ENCODE measurements around the gene CHCHD3.
"Not testable (repeated sequence)": the region's sequence is repeated elsewhere in the genome, so short reads cannot be mapped to it uniquely, and the experiment has no call there.

Gene CHCHD3

GRCh38 chr7:132919771-132920170 lies 162.1 kb downstream of the CHCHD3 start:
- Mint-ChIP-seq H3K27ac (no peak overlapping the region), H3K9me3 (no peaks in the 10 kb centered on the region), H3K36me3 (ENCODE audit: low read depth) (peaks cover 48% of the 10 kb centered on the region), H3K4me3 (no peak overlapping the region), H3K27me3 (no peaks in the 10 kb centered on the region), H3K4me1 (ENCODE audit: low read depth) (no peaks in the 10 kb centered on the region)
- no peak for DNase-seq

DNA sequence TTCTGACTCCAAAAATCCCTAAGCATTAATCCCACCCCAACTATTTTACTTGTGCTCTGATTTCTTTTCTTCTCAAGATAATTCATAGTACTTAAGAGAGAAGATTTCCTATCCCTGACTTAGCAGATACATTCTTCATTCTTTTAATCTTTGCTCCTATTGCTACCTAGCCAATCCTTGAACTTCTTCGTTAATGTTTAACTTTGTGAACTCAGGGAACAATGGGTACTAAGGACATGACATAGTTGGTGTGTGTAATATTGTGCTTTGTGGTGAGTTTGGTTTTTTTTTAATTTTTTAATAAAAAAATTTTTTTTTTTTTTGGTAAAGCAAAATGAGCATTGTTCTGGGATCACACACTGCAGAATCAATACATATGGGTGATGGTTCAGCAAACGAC lies 166.2 kb downstream of the CHCHD3 start:
- H3K27me3 Mint-ChIP-seq = no peaks in the 10 kb centered on the region
- DNase-seq = no peak
- no peaks in the 10 kb centered on the region for H3K4me1 Mint-ChIP-seq (ENCODE audit: low read depth)
- no peak overlapping the region for H3K4me3 Mint-ChIP-seq
- H3K9me3 Mint-ChIP-seq = peaks cover 2% of the 10 kb centered on the region
- H3K27ac Mint-ChIP-seq = no peak overlapping the region
- peaks cover 60% of the 10 kb centered on the region for H3K36me3 Mint-ChIP-seq (ENCODE audit: low read depth)

GRCh38 chr7:132910657-132911056 lies 171.2 kb downstream of the CHCHD3 start:
- Mint-ChIP-seq H3K9me3 (peaks cover 2% of the 10 kb centered on the region), H3K4me3 (no peak overlapping the region), H3K27me3 (no peaks in the 10 kb centered on the region), H3K36me3 (ENCODE audit: low read depth) (peaks cover 65% of the 10 kb centered on the region), H3K4me1 (ENCODE audit: low read depth) (no peaks in the 10 kb centered on the region), H3K27ac (no peak overlapping the region)
- DNase-seq = no peak

GRCh38 chr7:132907380-132907940 lies 174.4 kb downstream of the CHCHD3 start:
- H3K4me1 Mint-ChIP-seq (ENCODE audit: low read depth) = peaks cover 15% of the 10 kb centered on the region
- H3K9me3 Mint-ChIP-seq = peaks cover 2% of the 10 kb centered on the region
- DNase-seq = no peak
- H3K4me3 Mint-ChIP-seq = no peak overlapping the region
- H3K36me3 Mint-ChIP-seq (ENCODE audit: low read depth) = peaks cover 61% of the 10 kb centered on the region
- no peak overlapping the region for H3K27ac Mint-ChIP-seq
- H3K27me3 Mint-ChIP-seq = no peaks in the 10 kb centered on the region

DNA sequence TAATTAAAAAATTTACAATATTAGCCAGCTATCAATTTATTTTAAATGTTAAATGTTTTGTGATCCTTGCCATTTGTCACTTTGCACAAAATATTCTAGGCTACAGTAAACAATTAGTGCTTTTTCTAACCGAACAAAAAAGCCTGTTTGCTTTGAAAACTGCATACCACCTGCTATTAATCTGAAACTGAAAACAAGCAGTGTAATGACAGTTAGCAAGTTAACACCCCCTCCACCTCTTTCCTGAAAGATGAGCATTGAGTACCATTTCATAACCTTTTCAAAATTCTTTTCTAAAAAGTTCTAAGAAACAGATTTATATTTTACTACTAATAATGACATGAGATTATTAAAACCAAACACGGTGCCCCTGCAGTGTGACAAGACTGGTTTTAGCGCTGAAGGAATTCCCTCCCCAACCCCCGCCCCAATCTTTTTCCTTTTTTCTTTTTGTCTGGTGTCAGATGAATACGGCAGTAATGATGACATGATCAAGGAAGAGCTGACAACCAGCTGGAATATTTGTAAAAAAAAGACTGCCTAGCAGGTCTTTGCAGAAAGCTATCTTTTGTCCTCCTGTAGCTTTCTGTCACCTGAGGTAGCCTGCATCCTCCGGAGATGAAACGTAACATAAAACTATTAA lies 175.6 kb downstream of the CHCHD3 start:
- Mint-ChIP-seq H3K4me1 (ENCODE audit: low read depth) (peaks cover 15% of the 10 kb centered on the region), H3K4me3 (no peak overlapping the region), H3K27ac (no peak overlapping the region)

DNA sequence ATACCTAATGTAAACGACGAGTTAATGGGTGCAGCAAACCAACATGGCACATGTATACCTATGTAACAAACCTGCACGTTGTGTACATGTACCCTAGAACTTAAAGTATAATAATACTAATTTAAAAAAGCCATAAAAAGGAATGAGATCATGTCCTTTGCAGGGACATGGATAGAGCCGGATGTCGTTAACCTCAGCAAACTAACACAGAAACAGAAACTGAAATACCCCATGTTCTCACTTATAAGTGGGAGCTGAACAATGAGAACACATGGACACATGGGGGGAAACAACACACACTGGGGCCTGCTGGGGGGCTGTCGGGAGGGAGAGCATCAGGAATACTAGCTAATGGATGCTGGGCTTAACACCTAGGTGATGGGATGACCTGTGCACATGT lies 176.8 kb downstream of the CHCHD3 start:
- not testable (repeated sequence) for H3K4me3 Mint-ChIP-seq, H3K27me3 Mint-ChIP-seq, DNase-seq, H3K9me3 Mint-ChIP-seq, H3K27ac Mint-ChIP-seq
- peaks cover 15% of the 10 kb centered on the region for H3K4me1 Mint-ChIP-seq (ENCODE audit: low read depth)
- peaks cover 56% of the 10 kb centered on the region for H3K36me3 Mint-ChIP-seq (ENCODE audit: low read depth)

More for the DNA sequence above, 175.6 kb downstream of the CHCHD3 start:
- Mint-ChIP-seq H3K9me3 (no peaks in the 10 kb centered on the region), H3K27me3 (no peaks in the 10 kb centered on the region), H3K36me3 (ENCODE audit: low read depth) (peaks cover 60% of the 10 kb centered on the region)
- no peak for DNase-seq

DNA sequence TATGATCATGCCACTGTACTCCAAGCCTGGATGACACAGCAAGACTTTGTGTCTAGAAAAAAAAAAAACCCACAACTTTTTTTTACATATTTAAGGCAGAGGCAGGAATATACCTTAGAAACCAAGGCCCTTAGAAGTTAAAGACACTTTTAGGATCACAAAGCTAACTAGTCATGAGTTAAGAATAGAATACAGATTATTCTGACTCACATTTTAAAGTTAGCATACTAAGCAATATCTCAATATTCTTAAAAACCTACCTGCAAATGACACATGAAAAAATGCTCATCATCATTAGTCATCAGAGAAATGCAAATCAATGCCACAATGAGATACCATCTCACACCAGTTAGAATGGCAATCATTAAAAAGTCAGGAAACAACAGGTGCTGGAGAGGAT lies 177.7 kb downstream of the CHCHD3 start:
- Mint-ChIP-seq H3K4me3 (no peak overlapping the region), H3K4me1 (ENCODE audit: low read depth) (peaks cover 15% of the 10 kb centered on the region), H3K27me3 (no peaks in the 10 kb centered on the region), H3K9me3 (no peaks in the 10 kb centered on the region), H3K36me3 (ENCODE audit: low read depth) (peaks cover 56% of the 10 kb centered on the region), H3K27ac (peak overlapping the region; percentile 76)
- DNase-seq = no peak

DNA sequence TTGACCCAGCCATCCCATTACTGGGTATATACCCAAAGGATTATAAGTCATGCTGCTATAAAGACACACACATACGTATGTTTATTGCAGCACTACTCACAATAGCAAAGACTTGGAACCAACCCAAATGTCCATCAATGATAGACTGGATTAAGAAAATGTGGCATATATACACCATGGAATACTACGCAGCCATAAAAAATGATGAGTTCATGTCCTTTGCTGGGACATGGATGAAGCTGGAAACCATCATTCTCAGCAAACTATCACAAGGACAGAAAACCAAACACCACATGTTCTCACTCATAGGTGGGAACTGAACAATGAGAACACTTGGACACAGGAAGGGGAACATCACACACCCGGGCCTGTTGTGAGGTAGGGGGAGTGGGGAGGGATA lies 179.6 kb downstream of the CHCHD3 start:
- H3K4me1 Mint-ChIP-seq (ENCODE audit: low read depth) = peaks cover 15% of the 10 kb centered on the region
- not testable (repeated sequence) for H3K27me3 Mint-ChIP-seq, H3K9me3 Mint-ChIP-seq, H3K4me3 Mint-ChIP-seq, H3K27ac Mint-ChIP-seq, DNase-seq
- peaks cover 57% of the 10 kb centered on the region for H3K36me3 Mint-ChIP-seq (ENCODE audit: low read depth)

GRCh38 chr7:132901241-132901640 lies 180.6 kb downstream of the CHCHD3 start:
- H3K27me3 Mint-ChIP-seq = no peaks in the 10 kb centered on the region
- H3K4me1 Mint-ChIP-seq (ENCODE audit: low read depth) = peaks cover 15% of the 10 kb centered on the region
- no peak overlapping the region for H3K27ac Mint-ChIP-seq
- peaks cover 68% of the 10 kb centered on the region for H3K36me3 Mint-ChIP-seq (ENCODE audit: low read depth)
- DNase-seq = no peak
- no peaks in the 10 kb centered on the region for H3K9me3 Mint-ChIP-seq
- no peak overlapping the region for H3K4me3 Mint-ChIP-seq

- no peaks in the 10 kb centered on the region for H3K9me3 Mint-ChIP-seq
- H3K36me3 Mint-ChIP-seq (ENCODE audit: low read depth) = peaks cover 65% of the 10 kb centered on the region
- H3K27ac Mint-ChIP-seq = no peak overlapping the region
- no peak overlapping the region for H3K4me3 Mint-ChIP-seq
- H3K27me3 Mint-ChIP-seq = no peaks in the 10 kb centered on the region
- peaks cover 13% of the 10 kb centered on the region for H3K4me1 Mint-ChIP-seq (ENCODE audit: low read depth)
- DNase-seq = no peak
Measured at GRCh38 chr7:132899833-132900232, 182.1 kb downstream of the CHCHD3 start.

DNA sequence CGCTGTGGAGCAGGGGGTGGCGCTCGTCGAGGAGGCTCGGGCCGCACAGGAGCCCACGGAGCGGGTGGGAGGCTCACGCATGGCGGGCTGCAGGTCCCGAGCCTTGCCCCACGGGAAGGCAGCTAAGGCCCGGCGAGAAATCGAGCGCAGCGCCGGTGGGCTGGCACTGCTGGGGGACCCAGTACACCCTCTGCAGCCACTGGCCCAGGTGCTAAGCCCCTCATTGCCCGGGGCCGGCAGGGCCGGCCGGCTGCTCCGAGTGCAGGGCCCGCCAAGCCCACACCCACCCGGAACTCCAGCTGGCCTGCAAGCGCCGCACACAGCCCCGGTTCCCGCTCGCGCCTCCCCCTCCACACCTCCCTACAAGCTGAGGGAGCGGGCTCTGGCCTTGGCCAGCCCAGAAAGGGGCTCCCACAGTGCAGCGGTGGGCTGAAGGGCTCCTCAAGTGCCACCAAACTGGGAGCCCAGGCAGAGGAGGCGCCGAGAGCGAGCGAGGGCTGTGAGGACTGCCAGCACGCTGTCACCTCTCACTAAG lies 183.2 kb downstream of the CHCHD3 start:
- H3K4me1 Mint-ChIP-seq (ENCODE audit: low read depth); H3K27me3 Mint-ChIP-seq; H3K4me3 Mint-ChIP-seq; DNase-seq; H3K9me3 Mint-ChIP-seq; H3K27ac Mint-ChIP-seq: not testable (repeated sequence)
- H3K36me3 Mint-ChIP-seq (ENCODE audit: low read depth) = peaks cover 63% of the 10 kb centered on the region

GRCh38 chr7:132897093-132897687 lies 184.7 kb downstream of the CHCHD3 start:
- Mint-ChIP-seq H3K4me1 (ENCODE audit: low read depth) (peaks cover under 1% of the 10 kb centered on the region), H3K9me3 (no peaks in the 10 kb centered on the region), H3K27ac (no peak overlapping the region), H3K36me3 (ENCODE audit: low read depth) (peaks cover 66% of the 10 kb centered on the region), H3K27me3 (no peaks in the 10 kb centered on the region), H3K4me3 (no peak overlapping the region)
- no peak for DNase-seq

GRCh38 chr7:132895231-132895630 lies 186.7 kb downstream of the CHCHD3 start:
- no peak overlapping the region for H3K27ac Mint-ChIP-seq
- H3K27me3 Mint-ChIP-seq = no peaks in the 10 kb centered on the region
- no peak for DNase-seq
- no peak overlapping the region for H3K4me3 Mint-ChIP-seq
- peaks cover 2% of the 10 kb centered on the region for H3K4me1 Mint-ChIP-seq (ENCODE audit: low read depth)
- peaks cover 59% of the 10 kb centered on the region for H3K36me3 Mint-ChIP-seq (ENCODE audit: low read depth)
- no peaks in the 10 kb centered on the region for H3K9me3 Mint-ChIP-seq

DNA sequence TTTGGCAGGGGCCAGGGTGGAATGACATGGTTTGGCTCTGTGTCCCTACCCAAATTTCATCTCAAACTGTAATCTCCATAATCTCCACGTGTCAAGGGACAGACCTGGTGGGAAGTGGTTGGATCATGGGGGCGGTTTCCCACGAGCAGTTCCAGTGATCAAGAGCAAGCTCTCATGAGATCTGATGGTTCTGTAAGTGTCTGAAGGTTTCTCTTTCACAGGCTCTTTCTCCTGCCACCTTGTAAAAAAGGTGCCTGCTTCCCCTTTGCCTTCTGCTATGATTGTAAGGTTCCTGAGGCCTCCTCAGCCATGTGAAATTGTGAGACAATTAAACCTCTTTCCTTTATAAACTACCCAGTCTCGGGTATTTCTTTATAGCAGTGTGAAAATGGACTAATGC lies 188.3 kb downstream of the CHCHD3 start:
- Mint-ChIP-seq H3K4me3 (no peak overlapping the region), H3K36me3 (ENCODE audit: low read depth) (peaks cover 49% of the 10 kb centered on the region)

GRCh38 chr7:132892744-132893143 lies 189.1 kb downstream of the CHCHD3 start:
- peaks cover 44% of the 10 kb centered on the region for H3K36me3 Mint-ChIP-seq (ENCODE audit: low read depth)
- H3K4me1 Mint-ChIP-seq (ENCODE audit: low read depth); DNase-seq; H3K4me3 Mint-ChIP-seq; H3K27me3 Mint-ChIP-seq; H3K27ac Mint-ChIP-seq; H3K9me3 Mint-ChIP-seq: not testable (repeated sequence)

More for the DNA sequence above, 188.3 kb downstream of the CHCHD3 start:
- Mint-ChIP-seq H3K27me3 (no peaks in the 10 kb centered on the region), H3K9me3 (no peaks in the 10 kb centered on the region), H3K27ac (no peak overlapping the region), H3K4me1 (ENCODE audit: low read depth) (peaks cover 2% of the 10 kb centered on the region)
- DNase-seq = no peak

Data from activated T-cell treated with anti-CD3 and anti-CD28 coated beads, Interleukin-2, amount 50 U/mL, for 24 hours (primary cell).